PC-3 (cell line): ENCODE results near the gene CREB3L4. TPM values are rescaled to one million over a fixed set of nuclear protein-coding genes. Genes with fewer than 3 reads are reported as not detected.

ENCODE experiments used
- ATAC-seq: fragments of 200-7000 bp; cut with Tn5 transposase; 2 replicates; pipeline ENCODE4 v1.9.1; 2020; ENCODE audit warnings: mild to moderate bottlenecking, moderate library complexity
- BruUV-seq: library from RNA; stranded (reverse); fragments of 400-500 nt; replicated peaks from 2 replicates; lab custom pipeline; 2021; lab: Mats Ljungman, UMichigan
- CTCF ChIA-PET: fragments of 300-600 bp; sonication (Branson Sonifier 250); formaldehyde crosslinking; loops from one replicate; lab custom pipeline; 2022; ENCODE audit warnings: antibody characterized with exemption; lab: Charles Lee
- POLR2A ChIA-PET: fragments of 300-600 bp; sonication (Branson Sonifier 250); formaldehyde crosslinking; loops from one replicate; lab custom pipeline; 2022; ENCODE audit warnings: antibody characterized with exemption; ENCODE audit not compliant: unreplicated experiment; lab: Charles Lee
- DNase-seq: peaks from one replicate; pipeline ENCODE4 v3.0.0-alpha.2; 2015
- H2AFZ ChIP-seq: fragments of 300-600 bp; sonication (generic); 2 replicates; pipeline ENCODE4 v1.6.0; 2016; ENCODE audit warnings: antibody characterized with exemption, low read length
- H3F3A ChIP-seq: fragments of 300-600 bp; sonication (generic); one replicate; pipeline ENCODE4 v1.6.0; 2017; ENCODE audit warnings: antibody characterized with exemption, low read length, control low read depth, mild to moderate bottlenecking; ENCODE audit not compliant: unreplicated experiment
- H3K27ac ChIP-seq: fragments of 300-600 bp; sonication (generic); 2 replicates; pipeline ENCODE4 v1.5.1; 2016; ENCODE audit warnings: mild to moderate bottlenecking, low read length
- H3K27me3 ChIP-seq: fragments of 300-600 bp; sonication (generic); 2 replicates; pipeline ENCODE4 v1.6.1; 2016; ENCODE audit warnings: low read length, mixed read lengths
- H3K36me3 ChIP-seq: fragments of 300-600 bp; sonication (generic); 2 replicates; pipeline ENCODE4 v1.6.1; 2016; ENCODE audit warnings: low read depth, mixed run types, low read length, mixed read lengths
- H3K4me1 ChIP-seq: fragments of 300-600 bp; sonication (generic); 2 replicates; pipeline ENCODE4 v1.5.1; 2016; ENCODE audit warnings: low read length; ENCODE audit not compliant: insufficient read depth
- H3K4me2 ChIP-seq: fragments of 300-600 bp; sonication (generic); 2 replicates; pipeline ENCODE4 v1.6.0; 2016; ENCODE audit warnings: low read length
- H3K4me3 ChIP-seq: fragments of 300-600 bp; sonication (generic); 2 replicates; pipeline ENCODE4 v1.5.1; 2016; ENCODE audit warnings: mild to moderate bottlenecking, low read length, mixed read lengths
- H3K79me2 ChIP-seq: fragments of 300-600 bp; sonication (generic); 2 replicates; pipeline ENCODE4 v1.6.1; 2017; ENCODE audit warnings: low read length, mixed read lengths
- H3K9ac ChIP-seq: fragments of 300-600 bp; sonication (generic); 2 replicates; pipeline ENCODE4 v1.6.0; 2016; ENCODE audit warnings: mild to moderate bottlenecking, low read length
- H3K9me2 ChIP-seq: fragments of 300-600 bp; sonication (generic); replicated peaks from 2 replicates; pipeline ENCODE4 v1.6.1; 2016; ENCODE audit warnings: mixed run types, low read length, mixed read lengths
- H3K9me3 ChIP-seq: fragments of 300-600 bp; sonication (generic); 2 replicates; pipeline ENCODE4 v1.6.1; 2016; ENCODE audit warnings: low read length, mixed read lengths
- H4K20me1 ChIP-seq: fragments of 300-600 bp; sonication (generic); 2 replicates; pipeline ENCODE4 v1.6.1; 2016; ENCODE audit warnings: low read length, mixed read lengths
- EZH2 ChIP-seq: fragments of 300-600 bp; sonication (generic); IDR thresholded peaks from one replicate; pipeline ENCODE4 v1.6.1; 2017; ENCODE audit warnings: antibody characterized with exemption, mild to moderate bottlenecking, low read length; ENCODE audit not compliant: unreplicated experiment
- EZH2phosphoT487 ChIP-seq: fragments of 300-600 bp; sonication (generic); IDR thresholded peaks from 2 replicates; pipeline ENCODE4 v1.6.1; 2018; ENCODE audit warnings: mild to moderate bottlenecking, antibody characterized with exemption, low read length, borderline replicate concordance
- intact Hi-C: fragments of 100-400 bp; cut with micrococcal nuclease; formaldehyde crosslinking; loops from 2 replicates; pipeline ENCODE4 v1.9.0; 2023
- total RNA-seq: library from RNA; depleted of rRNA; stranded (reverse); fragments of >200 nt; gene quantifications from 2 replicates; pipeline ENCODE4 v1.2.3, GENCODE V29; 2014
- TF ChIP-seq, protein P1 (sequence below): fragments of 300-600 bp; sonication (generic); conservative IDR thresholded peaks from 2 replicates; pipeline ENCODE4 v1.5.1; 2017; ENCODE audit warnings: antibody characterized with exemption, low read depth, mild to moderate bottlenecking, low read length

Gene CREB3L4
- total RNA-seq, 1 experiment from 2014 or later, result 28.7 TPM

DNA sequence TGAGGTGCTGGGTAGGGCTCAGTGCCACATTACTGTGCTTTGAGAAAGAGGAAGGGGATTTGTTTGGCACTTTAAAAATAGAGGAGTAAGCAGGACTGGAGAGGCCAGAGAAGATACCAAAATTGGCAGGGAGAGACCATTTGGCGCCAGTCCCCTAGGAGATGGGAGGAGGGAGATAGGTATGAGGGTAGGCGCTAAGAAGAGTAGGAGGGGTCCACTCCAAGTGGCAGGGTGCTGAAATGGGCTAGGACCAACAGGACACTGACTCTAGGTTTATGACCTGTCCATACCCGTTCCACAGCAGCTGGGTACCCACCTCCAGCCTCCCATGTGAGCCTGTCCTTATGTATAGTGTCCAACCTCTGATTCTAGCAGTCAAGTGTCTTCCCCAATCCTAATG lies 8.2 kb upstream of the CREB3L4 start:
- H3K9me3 ChIP-seq, result no peaks in the 10 kb centered on the region
- H3K4me3 ChIP-seq, result no peak overlapping the region
- ChIA-PET POLR2A (no interaction called here), CTCF (no interaction called here)
- intact Hi-C loops, result no loop called here
- peaks cover 41% of the 10 kb centered on the region for H3K4me1 ChIP-seq
- peaks cover 10% of the 10 kb centered on the region for H4K20me1 ChIP-seq
- H3F3A ChIP-seq, result peaks cover 7% of the 10 kb centered on the region
- peaks cover 62% of the 10 kb centered on the region for H3K79me2 ChIP-seq
- H3K36me3 ChIP-seq, result peaks cover 3% of the 10 kb centered on the region; the same call in 1 of the 2 replicates
- no peak overlapping the region for H3K9ac ChIP-seq
- no peak overlapping the region for H2AFZ ChIP-seq
- no peaks in the 10 kb centered on the region for H3K27me3 ChIP-seq
- TF ChIP-seq, protein P1, sequence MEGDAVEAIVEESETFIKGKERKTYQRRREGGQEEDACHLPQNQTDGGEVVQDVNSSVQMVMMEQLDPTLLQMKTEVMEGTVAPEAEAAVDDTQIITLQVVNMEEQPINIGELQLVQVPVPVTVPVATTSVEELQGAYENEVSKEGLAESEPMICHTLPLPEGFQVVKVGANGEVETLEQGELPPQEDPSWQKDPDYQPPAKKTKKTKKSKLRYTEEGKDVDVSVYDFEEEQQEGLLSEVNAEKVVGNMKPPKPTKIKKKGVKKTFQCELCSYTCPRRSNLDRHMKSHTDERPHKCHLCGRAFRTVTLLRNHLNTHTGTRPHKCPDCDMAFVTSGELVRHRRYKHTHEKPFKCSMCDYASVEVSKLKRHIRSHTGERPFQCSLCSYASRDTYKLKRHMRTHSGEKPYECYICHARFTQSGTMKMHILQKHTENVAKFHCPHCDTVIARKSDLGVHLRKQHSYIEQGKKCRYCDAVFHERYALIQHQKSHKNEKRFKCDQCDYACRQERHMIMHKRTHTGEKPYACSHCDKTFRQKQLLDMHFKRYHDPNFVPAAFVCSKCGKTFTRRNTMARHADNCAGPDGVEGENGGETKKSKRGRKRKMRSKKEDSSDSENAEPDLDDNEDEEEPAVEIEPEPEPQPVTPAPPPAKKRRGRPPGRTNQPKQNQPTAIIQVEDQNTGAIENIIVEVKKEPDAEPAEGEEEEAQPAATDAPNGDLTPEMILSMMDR, result no peak
- no peak for TF ChIP-seq EZH2phosphoT487
- no peak for TF ChIP-seq EZH2
- no peak overlapping the region for H3K27ac ChIP-seq
- ATAC-seq (no peak), DNase-seq (no peak)
- H3K9me2 ChIP-seq, result no peaks in the 10 kb centered on the region
- no peak overlapping the region for H3K4me2 ChIP-seq
- BruUV-seq, result no TSS peak

DNA sequence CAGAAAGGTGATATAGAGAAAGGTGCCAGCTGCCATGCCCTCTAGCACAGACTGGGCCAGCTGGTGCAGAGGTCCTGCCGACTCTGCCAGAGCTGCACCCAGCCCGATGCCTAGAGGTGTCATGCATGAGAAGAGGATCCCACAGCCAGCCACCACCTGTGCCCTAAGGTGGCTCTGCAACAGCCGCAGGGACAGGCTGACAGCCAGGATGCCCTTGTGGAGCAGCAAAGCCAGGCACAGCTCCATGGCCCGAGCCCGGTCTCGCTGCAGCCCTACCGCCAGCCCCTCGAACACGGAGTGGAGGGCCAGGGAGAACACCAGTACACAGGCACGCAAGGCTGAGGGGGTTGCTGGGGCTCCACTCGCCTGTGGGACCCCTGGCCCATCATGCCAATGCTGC lies 7.5 kb upstream of the CREB3L4 start:
- ATAC-seq (no peak), DNase-seq (no peak)
- no peak for TF ChIP-seq EZH2
- TF ChIP-seq, protein P1, result no peak
- Histone ChIP-seq H3K27me3 (no peaks in the 10 kb centered on the region), H3K9me2 (no peaks in the 10 kb centered on the region), H3K4me3 (no peak overlapping the region), H3K79me2 (peaks cover 62% of the 10 kb centered on the region), H3K27ac (no peak overlapping the region), H3K36me3 (no peaks in the 10 kb centered on the region; the same call in 1 of the 2 replicates), H3K9me3 (no peaks in the 10 kb centered on the region), H4K20me1 (peaks cover 10% of the 10 kb centered on the region), H3K4me1 (peaks cover 41% of the 10 kb centered on the region), H3K9ac (no peak overlapping the region), H3K4me2 (no peak overlapping the region), H2AFZ (no peak overlapping the region), H3F3A (peaks cover 7% of the 10 kb centered on the region)
- no TSS peak for BruUV-seq
- intact Hi-C loops, result no loop called here
- POLR2A ChIA-PET, result no interaction called here
- CTCF ChIA-PET, result no interaction called here

DNA sequence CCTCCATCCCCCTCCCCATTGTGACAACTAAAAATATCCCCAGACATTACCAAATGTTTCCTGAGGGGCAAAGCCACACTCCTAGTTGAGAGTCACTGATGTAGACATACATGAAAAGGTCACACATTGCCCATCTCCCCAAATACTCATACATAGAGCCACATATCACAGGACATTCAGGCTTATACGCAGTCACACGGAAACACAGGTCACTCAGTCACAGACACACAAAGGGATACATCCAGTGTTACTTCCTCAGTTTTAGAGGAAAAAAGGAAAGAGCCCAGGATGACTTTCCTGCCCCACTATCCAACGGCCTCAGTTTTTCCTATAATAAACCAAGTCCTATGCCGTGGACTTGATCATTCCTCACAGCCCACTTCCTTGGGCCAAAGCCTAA lies 6.3 kb upstream of the CREB3L4 start:
- TF ChIP-seq EZH2phosphoT487, result no peak
- TF ChIP-seq EZH2, result no peak
- TF ChIP-seq, protein P1, result no peak

More for the DNA sequence above, 6.3 kb upstream of the CREB3L4 start:
- Histone ChIP-seq H3K9me3 (no peaks in the 10 kb centered on the region), H4K20me1 (peaks cover 6% of the 10 kb centered on the region; the same call in 1 of the 2 replicates), H3K4me1 (peaks cover 43% of the 10 kb centered on the region), H3K4me3 (peak overlapping the region; percentile 84), H3K27me3 (no peaks in the 10 kb centered on the region), H3K4me2 (peak overlapping the region; percentile 98), H3K36me3 (no peaks in the 10 kb centered on the region; the same call in 1 of the 2 replicates), H3K79me2 (peaks cover 63% of the 10 kb centered on the region), H2AFZ (no peak overlapping the region), H3K9me2 (no peaks in the 10 kb centered on the region), H3K27ac (no peak overlapping the region), H3K9ac (no peak overlapping the region), H3F3A (peaks cover 7% of the 10 kb centered on the region)
- ATAC-seq, result no peak
- CTCF ChIA-PET, result no interaction called here
- no peak for DNase-seq
- BruUV-seq, result no TSS peak
- intact Hi-C loops, result no loop called here
- POLR2A ChIA-PET, result no interaction called here
